ENCODE results near the gene PDZRN4.

PDZRN4 gene

GRCh38 chr12:41596190-41596589 lies 408.1 kb downstream of the PDZRN4 start:
- TF ChIP-seq, protein P1, sequence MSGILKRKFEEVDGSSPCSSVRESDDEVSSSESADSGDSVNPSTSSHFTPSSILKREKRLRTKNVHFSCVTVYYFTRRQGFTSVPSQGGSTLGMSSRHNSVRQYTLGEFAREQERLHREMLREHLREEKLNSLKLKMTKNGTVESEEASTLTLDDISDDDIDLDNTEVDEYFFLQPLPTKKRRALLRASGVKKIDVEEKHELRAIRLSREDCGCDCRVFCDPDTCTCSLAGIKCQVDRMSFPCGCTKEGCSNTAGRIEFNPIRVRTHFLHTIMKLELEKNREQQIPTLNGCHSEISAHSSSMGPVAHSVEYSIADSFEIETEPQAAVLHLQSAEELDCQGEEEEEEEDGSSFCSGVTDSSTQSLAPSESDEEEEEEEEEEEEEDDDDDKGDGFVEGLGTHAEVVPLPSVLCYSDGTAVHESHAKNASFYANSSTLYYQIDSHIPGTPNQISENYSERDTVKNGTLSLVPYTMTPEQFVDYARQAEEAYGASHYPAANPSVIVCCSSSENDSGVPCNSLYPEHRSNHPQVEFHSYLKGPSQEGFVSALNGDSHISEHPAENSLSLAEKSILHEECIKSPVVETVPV (CRISPR knock-in tag; IDR thresholded peaks at IDR 0.05) = no peak
- TF ChIP-seq RARB (CRISPR knock-in tag; IDR thresholded peaks at IDR 0.05) (no peak), ZFP30 (CRISPR knock-in tag; IDR thresholded peaks at IDR 0.05) (no peak), ISL1 (CRISPR knock-in tag; IDR thresholded peaks at IDR 0.05) (no peak), BACH2 (CRISPR knock-in tag; IDR thresholded peaks at IDR 0.05; ENCODE audit: borderline replicate concordance) (no peak), TCF4 (CRISPR knock-in tag; IDR thresholded peaks at IDR 0.05; ENCODE audit: borderline replicate concordance) (no peak), PATZ1 (CRISPR knock-in tag; IDR thresholded peaks at IDR 0.05; ENCODE audit: borderline replicate concordance) (no peak), CREB5 (CRISPR knock-in tag; IDR thresholded peaks at IDR 0.05; ENCODE audit: low read depth) (no peak), CSDC2 (CRISPR knock-in tag; IDR thresholded peaks at IDR 0.05) (no peak)
- TF ChIP-seq, protein P2, sequence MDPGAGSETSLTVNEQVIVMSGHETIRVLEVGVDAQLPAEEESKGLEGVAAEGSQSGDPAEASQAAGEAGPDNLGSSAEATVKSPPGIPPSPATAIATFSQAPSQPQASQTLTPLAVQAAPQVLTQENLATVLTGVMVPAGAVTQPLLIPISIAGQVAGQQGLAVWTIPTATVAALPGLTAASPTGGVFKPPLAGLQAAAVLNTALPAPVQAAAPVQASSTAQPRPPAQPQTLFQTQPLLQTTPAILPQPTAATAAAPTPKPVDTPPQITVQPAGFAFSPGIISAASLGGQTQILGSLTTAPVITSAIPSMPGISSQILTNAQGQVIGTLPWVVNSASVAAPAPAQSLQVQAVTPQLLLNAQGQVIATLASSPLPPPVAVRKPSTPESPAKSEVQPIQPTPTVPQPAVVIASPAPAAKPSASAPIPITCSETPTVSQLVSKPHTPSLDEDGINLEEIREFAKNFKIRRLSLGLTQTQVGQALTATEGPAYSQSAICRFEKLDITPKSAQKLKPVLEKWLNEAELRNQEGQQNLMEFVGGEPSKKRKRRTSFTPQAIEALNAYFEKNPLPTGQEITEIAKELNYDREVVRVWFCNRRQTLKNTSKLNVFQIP (CRISPR knock-in tag; IDR thresholded peaks at IDR 0.05; ENCODE audit: borderline replicate concordance, low read depth) = no peak
- ATAC-seq = no peak

- no peak for ATAC-seq
- TF ChIP-seq ZNF565 (CRISPR knock-in tag; conservative IDR thresholded peaks at IDR 0.05; ENCODE audit: low read depth) (no peak), TCF4 (CRISPR knock-in tag; IDR thresholded peaks at IDR 0.05; ENCODE audit: borderline replicate concordance) (no peak)
Measured at GRCh38 chr12:41604830-41605229, 416.7 kb downstream of the PDZRN4 start.

- TF ChIP-seq, protein P1 (CRISPR knock-in tag; IDR thresholded peaks at IDR 0.05) = no peak
- TF ChIP-seq ESRRG (CRISPR knock-in tag; IDR thresholded peaks at IDR 0.05) (no peak), CREB5 (CRISPR knock-in tag; IDR thresholded peaks at IDR 0.05; ENCODE audit: low read depth) (no peak), ARNTL (CRISPR knock-in tag; IDR thresholded peaks at IDR 0.05; ENCODE audit: borderline replicate concordance, low read depth) (no peak), CSDC2 (CRISPR knock-in tag; IDR thresholded peaks at IDR 0.05) (no peak), GLIS3 (CRISPR knock-in tag; IDR thresholded peaks at IDR 0.05) (no peak), ZNF70 (CRISPR knock-in tag; IDR thresholded peaks at IDR 0.05) (no peak), ZFP30 (CRISPR knock-in tag; IDR thresholded peaks at IDR 0.05) (no peak)
- TF ChIP-seq, protein P2 (CRISPR knock-in tag; IDR thresholded peaks at IDR 0.05; ENCODE audit: borderline replicate concordance, low read depth) = no peak
- no peak for ATAC-seq
Measured at GRCh38 chr12:41605545-41606305, 417.6 kb downstream of the PDZRN4 start.
